ENCODE measurements around the gene DYNC1LI2. TPM values are rescaled to one million over a fixed set of nuclear protein-coding genes. Genes with fewer than 3 reads are reported as not detected.

Gene DYNC1LI2
- total and polyA plus RNA-seq, 10 of the 15 experiments (the other 5 are each of a cell fraction or from before 2014, with no cell fraction given) = 6.0 to 46.5 (median 33.7) TPM

GRCh38 chr16:66740533-66740932 lies 10.9 kb downstream of the DYNC1LI2 start:
- H4K20me1 ChIP-seq (ENCODE audit: control insufficient read depth, insufficient read depth) = no peaks in the 10 kb centered on the region
- FAIRE-seq (peak; percentile 31), DNase-seq (ENCODE audit: low read depth, low spot score) (no peak), ATAC-seq (peak; percentile 18; the same call in 2 of the 3 replicates)
- no peak overlapping the region for H3K4me3 ChIP-seq
- intact Hi-C loops (cut with micrococcal nuclease; ENCODE audit: unreplicated experiment) (loop anchor here (1.0 kb wide), 1 partner anchor 334 kb away; no protein-coding TSS in a partner anchor), in situ Hi-C loops (cut with MboI) (no loop called here)
- ChIA-PET POLR2A (interaction anchor here (1.4 kb wide), 1 partner anchor 11 kb away, joined by 5 read pairs; the partner anchor contains the start of gene DYNC1LI2), SMC1A (ENCODE audit: uncharacterized antibody, unreplicated experiment) (interaction anchor here (1.1 to 1.7 kb wide), 5 partner anchors 10 to 334 kb away, joined by 3 to 11 read pairs (median 4); no protein-coding TSS in a partner anchor), RAD21 (ENCODE audit: unreplicated experiment) (interaction anchor here (0.7 to 1.2 kb wide), 4 partner anchors 11 to 334 kb away, joined by 3 read pairs; no protein-coding TSS in a partner anchor), CTCF (interaction anchor here (0.6 to 8.5 kb wide), 29 partner anchors 8 to 334 kb away, joined by 3 to 76 read pairs (median 4); partner anchors contain the start of genes DYNC1LI2, NAE1 and PDP2)
- H3K27ac ChIP-seq (ENCODE audit: control insufficient read depth, insufficient read depth) = no peak overlapping the region
- 66% methylated on average over 2 of the region's 2 CpGs for WGBS (ENCODE audit: insufficient coverage, insufficient replicate concordance, low lambda C conversion rate, missing lambda C conversion rate)
- no peak overlapping the region for H3K9ac ChIP-seq (ENCODE audit: control insufficient read depth, insufficient read depth, low read length)
- no peak overlapping the region for H2AFZ ChIP-seq (ENCODE audit: control insufficient read depth, low read depth, low read length)
- TF ChIP-seq RELA (IDR thresholded peaks at IDR 0.05; ENCODE audit: borderline replicate concordance, partially characterized antibody) (no peak), SMARCA5 (IDR thresholded peaks at IDR 0.05) (no peak), EZH2 (IDR thresholded peaks at IDR 0.05; ENCODE audit: borderline replicate concordance, control insufficient read depth, low read depth, low read length) (no peak), REST (IDR thresholded peaks at IDR 0.05; ENCODE audit: low read depth, low read length) (no peak), CTCF (IDR thresholded peaks at IDR 0.05 in 2 of 3, conservative IDR thresholded peaks at IDR 0.05 in 1 of 3; ENCODE audit: control insufficient read depth in 2 of 3, extremely low read depth in 1 of 3, insufficient read depth in 1 of 3, low read depth in 3 of 3, low read length in 3 of 3) (no peak), GABPA (IDR thresholded peaks at IDR 0.05; ENCODE audit: low read depth) (no peak), NFIC (IDR thresholded peaks at IDR 0.05; ENCODE audit: low read depth, low read length) (no peak), YBX1 (IDR thresholded peaks at IDR 0.05) (no peak)
- no TSS peak for BruUV-seq (replicated peaks)
- no peak overlapping the region for H3K4me2 ChIP-seq (ENCODE audit: control insufficient read depth, insufficient read depth)
- peaks cover 16 to 31% of the 10 kb centered on the region in 2 experiments for H3K36me3 ChIP-seq (ENCODE audit: control insufficient read depth in 2 of 2, insufficient read depth in 2 of 2, low read length in 1 of 2)
- peaks cover 3% of the 10 kb centered on the region; the same call in 1 of the 2 replicates for H3K79me2 ChIP-seq (ENCODE audit: control insufficient read depth, insufficient read depth, low read length)
- no peaks in the 10 kb centered on the region for H3K27me3 ChIP-seq (replicated peaks in 1 of 2; ENCODE audit: control insufficient read depth in 2 of 2, insufficient read depth in 2 of 2, low read length in 1 of 2)
- H3K4me1 ChIP-seq (ENCODE audit: control insufficient read depth, insufficient read depth, low read length) = no peaks in the 10 kb centered on the region
- H3K9me3 ChIP-seq (replicated peaks; ENCODE audit: control insufficient read depth, insufficient read depth, low read length) = no peaks in the 10 kb centered on the region
